Keratinocyte (primary cell): ENCODE results near the gene MRPL34. TPM values are rescaled to one million over a fixed set of nuclear protein-coding genes. Genes with fewer than 3 reads are reported as not detected.

Experiments
- DNase-seq: peaks from one replicate; pipeline ENCODE4 v3.0.0-alpha.2; 2011; ENCODE audit warnings: low read depth, missing footprints, low spot score
- FAIRE-seq: peaks from 2 replicates; lab custom pipeline; 2011; peaks lifted over from hg19 to GRCh38; lab: Jason Lieb, UNC
- H2AFZ ChIP-seq: 2 replicates; pipeline ENCODE4 v1.6.0; 2012; ENCODE audit warnings: low read length, control low read depth, inconsistent platforms; ENCODE audit not compliant: control insufficient read depth
- H3K27ac ChIP-seq: 2 replicates; pipeline ENCODE4 v1.5.1; 2011; ENCODE audit warnings: low read length; ENCODE audit not compliant: control insufficient read depth, insufficient read depth
- H3K27me3 ChIP-seq: 3 replicates; pipeline ENCODE4 v1.6.0; 2011; ENCODE audit warnings: low read length; ENCODE audit not compliant: control insufficient read depth, insufficient read depth; ENCODE audit errors: extremely low read depth
- H3K36me3 ChIP-seq, 2 experiments: 2 replicates in 1 of 2; 3 replicates in 1 of 2; pipeline ENCODE4 v1.5.1; 2011; ENCODE audit warnings: low read length in 2 of 2, mild to moderate bottlenecking in 1 of 2; ENCODE audit not compliant: control insufficient read depth in 2 of 2, insufficient read depth in 2 of 2; ENCODE audit errors: extremely low read depth in 1 of 2
- H3K4me1 ChIP-seq: 3 replicates; pipeline ENCODE4 v1.5.1; 2011; ENCODE audit warnings: low read length; ENCODE audit not compliant: control insufficient read depth, insufficient read depth; ENCODE audit errors: extremely low read depth
- H3K4me2 ChIP-seq: 3 replicates; pipeline ENCODE4 v1.6.0; 2011; ENCODE audit warnings: low read depth, low read length; ENCODE audit not compliant: control insufficient read depth, insufficient read depth; ENCODE audit errors: extremely low read depth
- H3K4me3 ChIP-seq, 3 experiments: fragments of 200-600 bp in 1 of 3; sonication (generic) in 1 of 3; 2 replicates in 2 of 3; 3 replicates in 1 of 3; pipeline ENCODE4 v1.5.1; 2011 to 2016; ENCODE audit warnings: low read length in 3 of 3, mild to moderate bottlenecking in 3 of 3, control low read depth in 2 of 3, inconsistent platforms in 1 of 3, low read depth in 1 of 3, mixed read lengths in 1 of 3, mixed run types in 1 of 3, moderate library complexity in 1 of 3; ENCODE audit not compliant: control insufficient read depth in 2 of 3, insufficient read depth in 2 of 3; ENCODE audit errors: extremely low read depth in 1 of 3
- H3K79me2 ChIP-seq: 2 replicates; pipeline ENCODE4 v1.6.0; 2012; ENCODE audit warnings: low read length; ENCODE audit not compliant: control insufficient read depth, insufficient read depth
- H3K9ac ChIP-seq: 3 replicates; pipeline ENCODE4 v1.6.0; 2011; ENCODE audit warnings: low read length; ENCODE audit not compliant: control insufficient read depth, insufficient read depth; ENCODE audit errors: extremely low read depth
- H3K9me1 ChIP-seq: 3 replicates; pipeline ENCODE4 v1.6.0; 2011; ENCODE audit warnings: low read length; ENCODE audit not compliant: control insufficient read depth, insufficient read depth; ENCODE audit errors: extremely low read depth
- H3K9me3 ChIP-seq: 2 replicates; pipeline ENCODE4 v1.5.1; 2012; ENCODE audit warnings: low read depth, low read length; ENCODE audit not compliant: control insufficient read depth
- H4K20me1 ChIP-seq: 3 replicates; pipeline ENCODE4 v1.6.0; 2011; ENCODE audit warnings: low read length; ENCODE audit not compliant: control insufficient read depth, insufficient read depth; ENCODE audit errors: extremely low read depth
- CTCF ChIP-seq, 3 experiments: IDR thresholded peaks in 1 of 3; conservative IDR thresholded peaks in 1 of 3; optimal IDR thresholded peaks in 1 of 3; 2 replicates in 2 of 3; 3 replicates in 1 of 3; pipeline versions ENCODE3 to v1.5.1; 2011; ENCODE audit warnings: low read length in 3 of 3, mild to moderate bottlenecking in 3 of 3, moderate library complexity in 2 of 3, control low read depth in 1 of 3, inconsistent platforms in 1 of 3; ENCODE audit not compliant: insufficient read depth in 2 of 3; ENCODE audit errors: extremely low read depth in 1 of 3
- EZH2 ChIP-seq: IDR thresholded peaks from one replicate; pipeline ENCODE4 v1.6.1; 2012; ENCODE audit warnings: inconsistent platforms, mild to moderate bottlenecking, low read length, moderate library complexity
- dilution Hi-C: fragments of 300-500 bp; cut with MboI; formaldehyde crosslinking; loops from one replicate; pipeline ENCODE4 v1.7.0; 2020; ENCODE audit warnings: low sequenced_read_pairs; ENCODE audit not compliant: extremely low pct_ligation_motif_present
- polyA plus RNA-seq, 5 experiments: library from polyadenylated mRNA; depleted of rRNA in 3 of 5; stranded (reverse) in 3 of 5; stranded (forward) in 1 of 5; unstranded in 1 of 5; fragments of >200 nt; gene quantifications; 1 replicate in 1 of 5; 2 replicates in 3 of 5; 3 replicates in 1 of 5; pipeline versions ENCODE4 v1.2.1 to v1.2.3, GENCODE V29; 2011 to 2012; ENCODE audit warnings: missing spikeins in 2 of 5, low read depth in 1 of 5, low replicate concordance in 1 of 5

Gene MRPL34
- polyA plus RNA-seq, 1 donor (not counting 4 experiments of a cell fraction or from before 2014, with no cell fraction given): 63.7 TPM

DNA sequence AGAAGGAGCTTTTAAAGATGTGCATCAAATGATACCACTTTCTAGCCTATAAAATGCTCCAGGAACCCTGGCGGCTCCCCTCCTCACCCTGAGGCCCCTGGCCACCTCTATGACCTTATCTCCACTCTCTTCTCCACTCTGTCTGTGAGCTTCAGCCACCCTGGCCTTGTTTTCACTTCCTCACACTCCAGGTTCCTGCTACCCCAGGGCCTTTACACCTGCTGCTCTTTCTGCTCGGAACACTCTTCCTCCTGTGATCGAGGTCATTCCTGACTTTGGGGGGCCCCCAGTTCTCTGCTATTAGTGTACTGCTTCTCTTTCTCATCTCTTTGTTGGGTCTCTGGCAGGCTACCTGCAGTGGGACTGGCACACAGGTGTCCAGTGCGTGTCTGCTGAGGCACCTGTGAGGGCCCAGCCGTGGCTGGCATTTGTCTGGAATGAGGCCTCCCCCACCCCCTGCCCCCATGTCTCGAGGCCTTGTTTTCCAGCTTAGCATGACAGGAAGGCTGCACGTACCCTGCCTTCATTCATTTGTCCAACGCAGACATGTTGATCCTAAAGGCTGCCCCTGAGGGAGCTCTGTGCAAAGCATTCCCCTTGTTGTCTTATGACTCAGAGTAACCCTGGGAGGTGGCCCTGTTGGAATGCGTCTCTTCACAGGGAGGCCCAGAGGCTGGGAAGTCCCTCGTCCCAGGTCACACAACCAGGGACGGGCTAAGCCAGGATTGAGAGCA, 6.0 kb downstream of the MRPL34 start:
- peak overlapping the region; percentile 59 for H3K9ac ChIP-seq
- no peak for TF ChIP-seq CTCF (optimal IDR thresholded peaks at IDR 0.05 in 1 of 3, IDR thresholded peaks at IDR 0.05 in 1 of 3, conservative IDR thresholded peaks at IDR 0.05 in 1 of 3; ENCODE audit: extremely low read depth in 1 of 3, insufficient read depth in 2 of 3, low read length in 3 of 3)
- no peak for TF ChIP-seq EZH2
- H2AFZ ChIP-seq: no peak overlapping the region
- dilution Hi-C loops: no loop called here
- peaks cover 17 to 24% of the 10 kb centered on the region in 2 experiments for H3K36me3 ChIP-seq
- H3K27ac ChIP-seq: peak overlapping the region; percentile 73
- H3K4me2 ChIP-seq: peak overlapping the region; percentile 54
- H3K27me3 ChIP-seq: no peaks in the 10 kb centered on the region
- H3K4me1 ChIP-seq: peaks cover 25% of the 10 kb centered on the region
- DNase-seq (no peak), FAIRE-seq (peak; percentile 53)
- peak overlapping the region in 2 of 3 experiments; percentile 2 to 21 for H3K4me3 ChIP-seq
- H3K9me1 ChIP-seq: no peaks in the 10 kb centered on the region
- H3K79me2 ChIP-seq: peaks cover 51% of the 10 kb centered on the region
- peaks cover 4% of the 10 kb centered on the region for H4K20me1 ChIP-seq
- H3K9me3 ChIP-seq: no peaks in the 10 kb centered on the region

- Histone ChIP-seq H3K4me1 (peaks cover 23% of the 10 kb centered on the region), H3K79me2 (peaks cover 51% of the 10 kb centered on the region), H3K9me1 (no peaks in the 10 kb centered on the region), H2AFZ (no peak overlapping the region), H3K9me3 (no peaks in the 10 kb centered on the region), H3K4me2 (peak overlapping the region; percentile 54), H3K36me3 (peaks cover 17 to 24% of the 10 kb centered on the region in 2 experiments), H4K20me1 (peaks cover 4% of the 10 kb centered on the region), H3K4me3 (peak overlapping the region in 2 of 3 experiments; percentile 2 to 21), H3K27me3 (no peaks in the 10 kb centered on the region), H3K27ac (peak overlapping the region; percentile 73), H3K9ac (peak overlapping the region; percentile 59)
- TF ChIP-seq EZH2 (no peak), CTCF (optimal IDR thresholded peaks at IDR 0.05 in 1 of 3, IDR thresholded peaks at IDR 0.05 in 1 of 3, conservative IDR thresholded peaks at IDR 0.05 in 1 of 3; ENCODE audit: extremely low read depth in 1 of 3, insufficient read depth in 2 of 3, low read length in 3 of 3) (no peak)
- FAIRE-seq: no peak
- no peak for DNase-seq
- dilution Hi-C loops: no loop called here
Observed at GRCh38 chr19:17312189-17313113, 6.8 kb downstream of the MRPL34 start.
